Neural crest cell (in vitro differentiated cells): Measurements from ENCODE around the gene FAM78B. TPM values are rescaled to one million over a fixed set of nuclear protein-coding genes. Genes with fewer than 3 reads are reported as not detected.

ENCODE experiments used
- DNase-seq: peaks from one replicate; pipeline ENCODE4 v3.0.0; 2021; ENCODE audit warnings: low read depth, mixed read lengths, low spot score
- H3K27ac Mint-ChIP-seq: one replicate; pipeline ENCODE4 v1.8.0; 2021; ENCODE audit warnings: mild to moderate bottlenecking, mixed read lengths; ENCODE audit not compliant: unreplicated experiment
- H3K27me3 Mint-ChIP-seq: 2 replicates; pipeline ENCODE4 v1.8.0; 2021; ENCODE audit warnings: low read depth, mild to moderate bottlenecking, mixed read lengths
- H3K36me3 Mint-ChIP-seq: 2 replicates; pipeline ENCODE4 v1.8.0; 2021; ENCODE audit warnings: low read depth, mild to moderate bottlenecking, mixed read lengths
- H3K4me1 Mint-ChIP-seq: 2 replicates; pipeline ENCODE4 v1.8.0; 2021; ENCODE audit warnings: mixed read lengths
- H3K4me3 Mint-ChIP-seq: one replicate; pipeline ENCODE4 v1.8.0; 2021; ENCODE audit warnings: mild to moderate bottlenecking, mixed read lengths
- H3K9me3 Mint-ChIP-seq: 2 replicates; pipeline ENCODE4 v1.8.0; 2021; ENCODE audit warnings: mixed read lengths
- CTCF ChIP-seq: fragments of 200-600 bp; sonication (generic); conservative IDR thresholded peaks from 2 replicates; pipeline ENCODE4 v1.5.0; 2021; ENCODE audit warnings: antibody characterized with exemption, mild to moderate bottlenecking
- total RNA-seq: library from RNA; stranded (reverse); gene quantifications from 2 replicates; pipeline ENCODE4 v1.2.1, GENCODE V29; 2021

The FAM78B gene
- total RNA-seq, 1 donor from 2014 or later: 1.5 TPM

DNA sequence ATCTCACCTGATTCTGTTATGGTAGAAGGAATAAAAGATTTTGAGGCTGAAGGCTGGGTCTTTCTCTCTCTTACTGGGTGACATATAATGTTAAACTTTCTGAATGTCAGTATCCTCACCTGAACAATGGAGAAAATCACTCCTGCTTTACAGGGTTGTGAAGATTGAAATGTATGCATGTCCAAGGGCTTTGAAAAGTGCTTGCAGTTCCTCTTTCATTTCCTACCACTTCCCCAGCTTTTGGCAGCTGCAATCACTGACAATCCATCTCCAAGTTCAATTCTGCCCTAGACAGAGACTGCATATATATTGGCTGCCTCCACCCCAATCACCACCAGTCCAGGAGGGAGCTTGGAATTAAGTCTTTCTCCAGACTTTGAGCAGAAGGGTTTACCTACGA lies 39.8 kb downstream of the FAM78B start:
- Mint-ChIP-seq H3K36me3 (no peaks in the 10 kb centered on the region), H3K4me3 (no peak overlapping the region), H3K27me3 (peaks cover 3% of the 10 kb centered on the region), H3K27ac (no peak overlapping the region), H3K9me3 (no peaks in the 10 kb centered on the region), H3K4me1 (no peaks in the 10 kb centered on the region)
- TF ChIP-seq CTCF: no peak
- no peak for DNase-seq

DNA sequence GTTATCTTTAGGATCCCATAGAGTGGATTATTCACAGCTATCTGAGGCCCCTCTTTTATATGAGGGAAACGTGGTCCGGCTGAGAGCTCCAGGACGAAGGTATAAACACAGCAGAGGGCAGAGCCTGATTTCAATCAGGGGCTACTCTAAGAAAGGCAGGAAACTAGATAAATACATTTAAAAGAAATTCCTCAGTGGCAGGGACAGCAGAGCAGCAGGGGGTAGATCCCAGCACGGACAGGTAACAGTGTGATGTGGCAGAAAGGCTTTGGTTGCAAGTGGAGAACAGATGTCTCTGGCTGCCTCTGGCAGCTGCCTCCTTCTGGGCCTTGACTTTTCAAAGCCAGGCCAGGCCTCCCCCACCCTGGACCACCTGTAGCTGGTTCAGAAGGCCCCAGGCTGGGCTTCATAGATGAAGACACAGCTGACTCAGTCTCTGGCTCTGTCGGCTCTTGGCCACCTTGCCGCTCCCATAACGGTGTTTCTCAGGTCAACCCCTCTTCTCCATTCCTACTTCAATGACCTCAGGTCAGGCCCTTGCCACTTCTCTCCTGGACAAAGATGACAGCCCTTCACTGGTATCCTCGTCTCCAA lies 43.8 kb downstream of the FAM78B start:
- no peak overlapping the region for H3K4me3 Mint-ChIP-seq
- no peaks in the 10 kb centered on the region for H3K36me3 Mint-ChIP-seq
- H3K27ac Mint-ChIP-seq: no peak overlapping the region
- TF ChIP-seq CTCF: no peak
- H3K4me1 Mint-ChIP-seq: no peaks in the 10 kb centered on the region
- peaks cover 6% of the 10 kb centered on the region for H3K27me3 Mint-ChIP-seq
- DNase-seq: no peak
- no peaks in the 10 kb centered on the region for H3K9me3 Mint-ChIP-seq

DNA sequence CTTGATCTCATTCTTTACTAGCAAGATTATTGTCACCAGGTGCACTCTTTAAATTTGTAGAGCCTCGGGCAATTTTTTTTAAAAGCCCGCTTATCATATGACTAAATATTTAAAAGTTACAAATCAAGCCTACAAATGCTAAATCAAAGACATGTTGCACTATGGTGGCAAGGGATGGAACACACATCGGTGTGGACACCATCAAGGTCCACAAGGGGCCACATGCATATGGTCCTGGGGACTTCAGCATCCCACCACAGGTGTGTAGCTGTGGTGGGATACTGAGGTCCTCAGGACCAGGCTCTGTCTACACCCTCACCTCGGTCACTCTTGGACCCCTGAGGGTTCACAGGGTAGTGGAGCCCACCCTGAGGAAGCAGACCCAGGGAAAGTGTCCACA lies 45.8 kb downstream of the FAM78B start:
- TF ChIP-seq CTCF: no peak
- Mint-ChIP-seq H3K27me3 (peaks cover 9% of the 10 kb centered on the region), H3K4me1 (no peaks in the 10 kb centered on the region), H3K4me3 (no peak overlapping the region), H3K27ac (no peak overlapping the region), H3K9me3 (no peaks in the 10 kb centered on the region), H3K36me3 (no peaks in the 10 kb centered on the region)
- no peak for DNase-seq

- no peak for TF ChIP-seq CTCF
- Mint-ChIP-seq H3K27ac (no peak overlapping the region), H3K4me1 (no peaks in the 10 kb centered on the region), H3K36me3 (no peaks in the 10 kb centered on the region), H3K4me3 (no peak overlapping the region), H3K27me3 (peaks cover 9% of the 10 kb centered on the region), H3K9me3 (no peaks in the 10 kb centered on the region)
- no peak for DNase-seq
Measured at GRCh38 chr1:166120281-166120680, 46.5 kb downstream of the FAM78B start.

DNA sequence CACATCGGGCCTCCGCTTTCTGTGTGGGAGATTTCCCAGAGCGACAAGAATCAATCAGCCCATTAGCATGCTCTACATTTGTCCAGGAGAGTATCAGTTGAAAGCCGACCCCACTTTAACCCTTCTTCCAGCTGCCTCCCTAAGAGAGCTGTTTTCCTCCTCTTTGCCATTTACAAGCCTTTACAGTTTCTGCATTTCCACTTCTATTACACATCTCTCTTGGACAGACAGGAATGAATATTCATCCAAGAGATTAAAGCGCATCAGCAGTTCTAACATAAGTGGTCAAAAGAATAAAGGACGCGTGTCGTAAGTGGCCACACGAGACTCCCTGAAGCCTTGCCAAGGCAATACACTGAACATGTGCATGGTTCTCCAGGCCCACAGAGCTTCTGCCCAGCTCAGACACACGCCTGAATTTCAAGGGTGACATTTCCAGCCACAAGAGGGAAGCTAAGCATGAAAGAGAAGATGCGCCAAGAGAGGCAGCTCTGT lies 47.3 kb downstream of the FAM78B start:
- no peak for TF ChIP-seq CTCF
- DNase-seq: no peak
- H3K27me3 Mint-ChIP-seq: peaks cover 9% of the 10 kb centered on the region
- no peak overlapping the region for H3K4me3 Mint-ChIP-seq
- no peaks in the 10 kb centered on the region for H3K4me1 Mint-ChIP-seq
- H3K36me3 Mint-ChIP-seq: no peaks in the 10 kb centered on the region
- H3K9me3 Mint-ChIP-seq: no peaks in the 10 kb centered on the region
- no peak overlapping the region for H3K27ac Mint-ChIP-seq
